ENCODE measurements around the gene MCRIP2. TPM values are rescaled to one million over a fixed set of nuclear protein-coding genes. Genes with fewer than 3 reads are reported as not detected.

The MCRIP2 gene
- total and polyA plus RNA-seq, 2 of the 8 experiments (the other 6 are each of a cell fraction or from before 2014, with no cell fraction given), result 45.4 to 75.5 TPM

DNA sequence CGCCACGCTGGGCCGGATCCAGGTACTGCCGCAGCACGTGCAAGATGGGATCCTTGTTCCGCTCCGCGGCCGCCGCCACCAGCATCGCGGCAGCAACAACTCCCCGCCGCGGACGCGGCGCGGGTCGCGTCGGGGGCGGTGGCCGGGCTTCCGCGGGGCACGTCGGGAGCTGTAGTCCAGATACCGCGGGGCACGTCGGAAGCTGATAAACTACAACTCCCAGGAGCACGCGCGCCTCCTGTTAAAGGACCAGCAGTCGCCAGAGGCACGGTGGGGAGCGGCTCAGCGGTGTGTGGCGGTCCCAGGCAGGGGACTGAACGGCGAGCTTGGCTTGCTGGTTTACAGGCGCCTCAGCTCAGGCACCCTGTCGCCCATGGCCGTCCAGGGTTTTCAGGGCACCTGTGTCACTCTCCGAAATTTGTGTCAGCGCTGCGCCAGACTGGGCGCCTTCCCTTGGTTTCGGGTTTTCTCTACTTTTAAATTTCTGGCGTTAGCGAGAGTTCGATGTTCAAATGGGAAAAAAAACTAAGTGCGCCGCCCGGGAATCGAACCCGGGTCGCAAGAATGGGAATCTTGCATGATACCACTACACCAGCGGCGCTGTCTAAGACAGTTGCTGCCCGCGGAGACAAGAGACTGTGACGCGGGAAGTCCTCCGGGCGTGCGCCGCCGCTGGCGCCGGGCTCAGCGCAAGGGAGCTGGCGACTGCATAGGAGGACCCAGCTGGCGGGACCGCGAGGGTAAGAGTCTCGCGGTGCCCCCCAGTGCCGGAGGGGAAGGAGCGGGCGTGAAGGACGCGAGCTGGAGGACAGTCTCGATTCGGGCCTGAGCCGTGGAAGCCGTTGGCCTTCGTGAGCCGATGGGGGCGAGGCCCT is 5.2 kb upstream of the MCRIP2 start, which contains the start of gene METTL26 (continued):
- 0 out of 4 replicates have a peak, but pooled peaks of 1 of the 2 experiments have one; percentile 0 for TF ChIP-seq RAD21 (IDR thresholded peaks at IDR 0.05 in 1 of 2, conservative IDR thresholded peaks at IDR 0.05 in 1 of 2; ENCODE audit: low read depth in 2 of 2, low read length in 2 of 2)
- peak; percentile 75; the same call in 1 of the 2 replicates for TF ChIP-seq MAFK (IDR thresholded peaks at IDR 0.05; ENCODE audit: low read depth, low read length)
- peak; percentile 70 for TF ChIP-seq KDM4A (IDR thresholded peaks at IDR 0.05; ENCODE audit: low read depth, low read length, severe bottlenecking)
- TF ChIP-seq GTF2F1 (IDR thresholded peaks at IDR 0.05; ENCODE audit: borderline replicate concordance, low read depth, low read length), result 0 out of 2 replicates have a peak, but pooled peaks have one; percentile 43
- TF ChIP-seq POLR2AphosphoS5 (IDR thresholded peaks at IDR 0.05; ENCODE audit: low read depth, low read length), result 0 out of 2 replicates have a peak, but pooled peaks have one; percentile 53
- no peak for TF ChIP-seq BRCA1 (IDR thresholded peaks at IDR 0.05; ENCODE audit: low read depth, low read length)
- TF ChIP-seq JUN (IDR thresholded peaks at IDR 0.05; ENCODE audit: low read depth, low read length), result no peak
- no peak for TF ChIP-seq KDM5A (IDR thresholded peaks at IDR 0.05; ENCODE audit: low read length)
- TF ChIP-seq, protein P1, sequence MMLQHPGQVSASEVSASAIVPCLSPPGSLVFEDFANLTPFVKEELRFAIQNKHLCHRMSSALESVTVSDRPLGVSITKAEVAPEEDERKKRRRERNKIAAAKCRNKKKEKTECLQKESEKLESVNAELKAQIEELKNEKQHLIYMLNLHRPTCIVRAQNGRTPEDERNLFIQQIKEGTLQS (IDR thresholded peaks at IDR 0.05; ENCODE audit: insufficient read depth, low read depth, low read length), result no peak
- peak; percentile 37; the same call in 1 of the 2 replicates for TF ChIP-seq TEAD4 (IDR thresholded peaks at IDR 0.05; ENCODE audit: low read depth, low read length)
- no peak for TF ChIP-seq EP300 (IDR thresholded peaks at IDR 0.05; ENCODE audit: borderline replicate concordance in 1 of 2, low read depth in 2 of 2, low read length in 2 of 2)
- TF ChIP-seq CREB1 (IDR thresholded peaks at IDR 0.05), result peak; percentile 67; the same call in 1 of the 2 replicates
- TF ChIP-seq FOSL1 (IDR thresholded peaks at IDR 0.05; ENCODE audit: insufficient read depth, low read depth, low read length), result no peak
- no peak for TF ChIP-seq CBX8 (IDR thresholded peaks at IDR 0.05; ENCODE audit: borderline replicate concordance, low read depth, low read length)
- TF ChIP-seq CHD1 (IDR thresholded peaks at IDR 0.05; ENCODE audit: low read depth, low read length), result no peak
- TF ChIP-seq, protein P2, sequence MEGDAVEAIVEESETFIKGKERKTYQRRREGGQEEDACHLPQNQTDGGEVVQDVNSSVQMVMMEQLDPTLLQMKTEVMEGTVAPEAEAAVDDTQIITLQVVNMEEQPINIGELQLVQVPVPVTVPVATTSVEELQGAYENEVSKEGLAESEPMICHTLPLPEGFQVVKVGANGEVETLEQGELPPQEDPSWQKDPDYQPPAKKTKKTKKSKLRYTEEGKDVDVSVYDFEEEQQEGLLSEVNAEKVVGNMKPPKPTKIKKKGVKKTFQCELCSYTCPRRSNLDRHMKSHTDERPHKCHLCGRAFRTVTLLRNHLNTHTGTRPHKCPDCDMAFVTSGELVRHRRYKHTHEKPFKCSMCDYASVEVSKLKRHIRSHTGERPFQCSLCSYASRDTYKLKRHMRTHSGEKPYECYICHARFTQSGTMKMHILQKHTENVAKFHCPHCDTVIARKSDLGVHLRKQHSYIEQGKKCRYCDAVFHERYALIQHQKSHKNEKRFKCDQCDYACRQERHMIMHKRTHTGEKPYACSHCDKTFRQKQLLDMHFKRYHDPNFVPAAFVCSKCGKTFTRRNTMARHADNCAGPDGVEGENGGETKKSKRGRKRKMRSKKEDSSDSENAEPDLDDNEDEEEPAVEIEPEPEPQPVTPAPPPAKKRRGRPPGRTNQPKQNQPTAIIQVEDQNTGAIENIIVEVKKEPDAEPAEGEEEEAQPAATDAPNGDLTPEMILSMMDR (IDR thresholded peaks at IDR 0.05; ENCODE audit: control extremely low read depth in 1 of 3, insufficient read depth in 1 of 3, low read depth in 1 of 3, low read length in 3 of 3), result no peak
- peak; percentile 65 for TF ChIP-seq PHF8 (conservative IDR thresholded peaks at IDR 0.05; ENCODE audit: low read depth, low read length)
- TF ChIP-seq SRF (IDR thresholded peaks at IDR 0.05; ENCODE audit: low read depth, low read length), result no peak
- no peak for TF ChIP-seq ZNF274 (IDR thresholded peaks at IDR 0.05; ENCODE audit: borderline replicate concordance, extremely low read depth, low read length)
- TF ChIP-seq GABPA (IDR thresholded peaks at IDR 0.05; ENCODE audit: borderline replicate concordance, insufficient read depth, low read length), result peak; percentile 61; the same call in 1 of the 2 replicates

Measured in H1 (cell line).